GM21390 (cell line): ENCODE data around the gene AOC2.
"Not testable (repeated sequence)": the region's sequence is repeated elsewhere in the genome, so short reads cannot be mapped to it uniquely, and the experiment has no call there.

Experiments used
- ATAC-seq: cut with Tn5 transposase; IDR thresholded peaks from one replicate; pipeline ENCODE4 v1.9.1; 2021; ENCODE audit not compliant: unreplicated experiment

Gene AOC2

DNA sequence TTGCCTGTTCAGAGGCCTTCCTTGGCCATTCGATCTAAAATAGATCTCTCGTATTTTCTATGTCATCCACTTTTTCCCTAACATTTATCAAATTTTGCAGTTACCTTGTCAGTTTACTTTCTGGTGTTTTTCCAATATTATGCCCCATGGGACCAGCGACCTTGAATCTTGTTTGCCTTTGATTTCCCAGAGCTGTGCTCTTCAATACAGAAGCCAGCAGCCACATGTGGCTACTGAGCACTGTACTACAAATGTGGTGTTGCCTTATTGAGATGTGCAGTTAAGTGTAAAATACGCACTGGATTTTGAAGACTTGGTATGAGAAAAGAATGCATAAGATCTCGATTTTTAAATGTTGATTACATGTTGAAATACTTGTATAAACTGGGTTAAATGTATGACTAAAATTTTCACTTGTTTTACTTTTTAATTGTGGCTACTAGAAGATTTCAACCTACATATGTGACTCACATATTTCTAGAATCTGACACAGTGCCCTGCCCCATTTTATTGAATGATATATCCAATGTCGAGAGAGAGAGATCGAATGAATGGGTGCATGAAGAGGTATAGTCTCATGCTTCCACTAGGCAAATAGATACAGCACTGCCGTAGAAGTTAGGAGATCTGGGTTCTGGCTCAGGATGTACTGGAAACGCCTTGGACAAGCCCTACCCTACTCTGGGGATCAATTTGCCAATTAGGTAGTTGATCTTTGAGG, 12.0 kb upstream of the AOC2 start:
- no peak for ATAC-seq

DNA sequence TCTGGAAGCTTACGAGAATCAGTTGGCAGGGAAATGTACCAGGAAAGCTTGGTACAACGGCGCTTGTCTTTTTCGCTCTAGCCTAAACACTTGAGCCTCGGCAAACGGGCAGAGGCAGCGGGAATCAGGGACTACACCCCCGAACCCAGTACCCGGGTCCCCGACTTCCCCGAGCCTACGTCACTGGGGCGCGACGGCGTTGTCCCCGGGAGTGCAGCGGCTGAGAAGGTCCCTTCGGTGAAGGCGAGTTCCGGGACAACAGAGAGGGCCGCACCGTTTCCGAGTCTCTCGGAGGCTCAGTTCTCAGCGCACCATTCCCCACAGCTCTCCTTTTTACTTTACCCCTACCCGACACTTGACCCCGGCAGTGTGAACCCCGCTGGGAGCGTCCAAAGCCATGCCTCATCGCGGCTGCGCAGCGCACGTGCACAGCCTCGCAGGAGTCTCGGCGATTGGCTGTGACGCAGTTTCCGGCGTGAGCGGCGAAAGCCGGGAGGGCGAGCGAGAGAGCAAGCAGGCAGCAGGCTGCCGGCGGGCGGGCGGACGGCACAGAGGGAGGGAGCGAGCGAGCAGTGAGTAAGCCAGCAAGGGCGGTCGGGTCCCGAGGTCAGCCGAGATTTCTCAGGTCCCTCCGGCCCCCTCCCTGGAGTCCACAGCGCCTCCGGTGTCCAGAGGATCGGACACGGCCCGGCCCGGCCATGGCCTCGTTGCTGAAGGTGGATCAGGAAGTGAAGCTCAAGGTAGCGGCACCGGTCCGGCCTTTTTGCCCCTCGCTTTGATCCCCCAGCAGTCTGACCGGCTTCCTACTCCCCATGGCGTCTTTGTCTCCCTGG, 11.2 kb upstream of the AOC2 start, which contains the start of gene PSME3:
Gene PSME3, plus strand, starts transcription at position 464 of the 833 bp plus-strand sequence. Its CDS starts 235 bp downstream, at position 699.
- ATAC-seq, result peak; percentile 86

DNA sequence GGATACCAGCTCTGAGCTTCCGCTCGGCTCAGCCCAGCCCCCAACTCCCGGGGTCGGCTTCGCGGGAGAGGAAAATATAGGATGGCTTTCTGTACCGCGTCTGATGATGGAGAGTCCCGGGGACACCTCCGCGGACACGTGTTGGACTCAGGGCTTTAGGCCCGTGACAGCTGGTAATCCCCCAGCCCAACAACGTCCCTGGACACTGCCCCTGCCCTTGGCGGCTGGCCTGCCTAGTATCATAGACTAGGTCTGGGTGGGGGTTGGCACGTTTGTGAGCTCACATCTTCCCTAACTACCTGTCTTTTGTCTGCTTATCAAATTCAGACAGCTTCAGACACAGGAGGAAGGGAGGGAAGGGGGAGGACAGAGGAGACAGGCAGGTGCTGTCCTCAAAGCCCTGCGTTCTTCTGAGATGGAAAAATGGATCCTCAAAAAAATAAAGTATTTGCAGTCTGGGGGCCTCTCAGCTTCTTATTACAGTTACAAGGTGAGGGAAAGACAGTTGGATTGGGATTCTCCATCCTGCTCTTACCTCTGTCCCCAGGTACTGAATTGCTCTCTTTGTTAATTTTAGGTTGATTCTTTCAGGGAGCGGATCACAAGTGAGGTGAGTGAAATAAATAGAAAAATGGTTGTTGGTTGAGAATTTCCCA, 10.5 kb upstream of the AOC2 start:
- ATAC-seq, result peak; percentile 15

DNA sequence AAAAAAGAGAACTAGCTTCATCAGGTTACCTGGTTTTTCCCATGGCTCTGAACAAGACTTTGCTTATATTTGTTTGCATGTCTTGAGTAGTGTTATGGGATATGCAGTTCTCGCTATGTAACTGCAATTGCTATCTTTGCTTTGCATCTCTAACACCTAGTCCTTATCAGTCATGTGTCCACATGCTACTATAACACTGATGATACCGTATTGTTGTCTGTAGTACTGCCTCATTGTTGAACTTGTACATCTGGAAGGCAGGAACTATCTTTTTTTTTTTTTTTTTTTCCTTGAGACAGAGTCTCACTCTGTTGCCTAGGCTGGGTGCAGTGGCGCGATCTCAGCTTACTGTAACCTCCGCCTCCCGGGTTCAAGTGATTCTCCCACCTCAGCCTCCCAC, 8.6 kb upstream of the AOC2 start:
- ATAC-seq, result no peak

DNA sequence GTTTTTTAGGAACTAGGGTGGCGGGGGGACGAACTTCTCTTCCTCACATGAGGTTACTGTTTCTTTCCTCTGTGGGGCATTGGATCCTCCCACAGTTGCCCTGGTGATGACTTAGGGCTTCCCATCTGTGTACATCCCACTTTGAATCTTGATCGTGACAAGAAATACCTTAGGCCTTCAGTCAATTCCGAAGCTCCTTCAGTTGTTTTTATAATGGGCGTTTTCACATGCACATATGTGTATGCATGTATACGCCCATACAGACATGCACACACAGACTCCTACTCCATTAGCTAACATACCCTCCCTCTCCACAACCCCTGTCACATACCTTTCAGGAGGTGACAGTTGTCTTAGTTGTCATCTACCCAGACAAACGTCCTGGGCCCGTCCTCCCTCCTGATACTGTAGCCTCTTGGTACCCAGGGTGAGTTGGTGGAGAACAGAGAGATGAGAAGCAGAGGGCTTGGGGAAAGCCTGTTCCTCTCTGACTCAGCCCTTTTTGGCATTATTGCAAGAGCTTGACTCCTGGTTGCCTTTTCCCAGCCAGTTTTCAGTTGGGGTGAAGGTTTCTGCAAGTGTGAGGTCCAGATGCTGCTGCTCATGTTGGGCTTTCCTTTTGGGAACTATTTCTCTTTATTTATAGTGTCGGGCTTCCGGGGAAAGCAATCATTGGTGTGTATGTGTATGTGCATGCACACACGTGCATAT, 2.2 kb upstream of the AOC2 start:
- ATAC-seq, result no peak

DNA sequence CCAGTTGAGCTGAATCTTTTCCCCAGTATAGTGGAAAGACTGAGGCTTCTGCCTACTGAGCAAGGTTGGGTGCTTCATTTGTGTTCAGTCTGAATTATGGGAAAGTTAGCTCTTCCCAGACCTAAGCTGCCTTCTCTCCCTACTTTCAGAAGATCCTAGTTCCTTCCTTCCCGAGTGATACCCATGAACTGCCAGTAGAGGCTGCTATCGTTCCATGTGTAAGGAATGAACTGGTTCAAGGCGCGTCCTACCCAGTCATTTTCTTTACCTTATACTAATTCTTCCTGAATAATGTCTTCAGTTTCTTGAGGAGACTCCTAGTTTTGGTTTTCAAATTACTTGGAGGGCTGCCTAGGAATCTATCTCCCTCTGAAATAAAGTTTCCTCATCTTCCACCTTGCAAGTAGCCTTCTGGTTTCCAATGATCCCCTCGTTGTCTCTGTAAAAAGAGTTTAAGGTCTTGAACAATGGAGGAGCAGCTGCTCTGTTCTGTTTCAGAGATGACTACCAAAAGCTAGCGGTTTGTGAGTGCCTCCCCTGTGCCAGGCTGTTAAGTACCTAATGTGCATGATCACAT, 934 bp upstream of the AOC2 start:
- no peak for ATAC-seq

DNA sequence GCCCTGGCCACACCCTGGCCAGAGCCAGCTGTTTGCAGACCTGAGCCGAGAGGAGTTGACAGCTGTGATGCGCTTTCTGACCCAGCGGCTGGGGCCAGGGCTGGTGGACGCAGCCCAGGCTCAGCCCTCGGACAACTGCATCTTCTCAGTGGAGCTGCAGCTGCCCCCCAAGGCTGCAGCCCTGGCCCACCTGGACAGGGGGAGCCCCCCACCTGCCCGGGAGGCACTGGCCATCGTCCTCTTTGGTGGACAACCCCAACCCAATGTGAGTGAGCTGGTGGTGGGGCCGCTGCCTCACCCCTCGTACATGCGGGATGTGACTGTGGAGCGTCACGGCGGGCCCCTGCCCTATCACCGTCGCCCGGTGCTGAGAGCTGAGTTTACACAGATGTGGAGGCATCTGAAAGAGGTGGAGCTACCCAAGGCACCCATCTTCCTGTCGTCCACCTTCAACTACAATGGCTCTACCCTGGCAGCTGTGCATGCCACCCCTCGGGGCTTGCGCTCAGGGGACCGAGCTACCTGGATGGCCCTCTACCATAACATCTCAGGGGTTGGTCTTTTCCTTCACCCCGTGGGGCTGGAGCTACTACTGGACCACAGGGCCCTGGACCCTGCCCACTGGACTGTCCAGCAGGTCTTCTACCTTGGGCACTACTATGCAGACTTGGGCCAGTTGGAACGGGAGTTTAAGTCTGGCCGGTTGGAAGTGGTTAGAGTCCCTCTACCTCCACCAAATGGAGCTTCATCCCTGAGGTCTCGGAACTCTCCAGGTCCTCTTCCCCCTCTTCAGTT, 578 bp downstream of the AOC2 start:
- no peak for ATAC-seq

DNA sequence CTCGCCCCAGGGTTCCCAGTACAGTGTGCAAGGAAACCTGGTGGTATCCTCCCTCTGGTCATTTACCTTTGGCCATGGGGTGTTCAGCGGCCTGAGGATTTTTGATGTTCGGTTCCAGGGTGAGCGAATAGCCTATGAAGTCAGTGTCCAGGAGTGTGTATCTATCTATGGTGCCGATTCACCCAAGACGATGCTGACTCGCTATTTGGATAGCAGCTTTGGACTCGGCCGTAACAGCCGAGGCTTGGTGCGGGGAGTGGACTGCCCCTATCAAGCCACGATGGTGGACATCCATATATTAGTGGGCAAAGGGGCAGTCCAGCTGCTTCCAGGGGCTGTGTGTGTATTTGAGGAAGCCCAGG, 1.2 kb downstream of the AOC2 start:
- no peak for ATAC-seq

DNA sequence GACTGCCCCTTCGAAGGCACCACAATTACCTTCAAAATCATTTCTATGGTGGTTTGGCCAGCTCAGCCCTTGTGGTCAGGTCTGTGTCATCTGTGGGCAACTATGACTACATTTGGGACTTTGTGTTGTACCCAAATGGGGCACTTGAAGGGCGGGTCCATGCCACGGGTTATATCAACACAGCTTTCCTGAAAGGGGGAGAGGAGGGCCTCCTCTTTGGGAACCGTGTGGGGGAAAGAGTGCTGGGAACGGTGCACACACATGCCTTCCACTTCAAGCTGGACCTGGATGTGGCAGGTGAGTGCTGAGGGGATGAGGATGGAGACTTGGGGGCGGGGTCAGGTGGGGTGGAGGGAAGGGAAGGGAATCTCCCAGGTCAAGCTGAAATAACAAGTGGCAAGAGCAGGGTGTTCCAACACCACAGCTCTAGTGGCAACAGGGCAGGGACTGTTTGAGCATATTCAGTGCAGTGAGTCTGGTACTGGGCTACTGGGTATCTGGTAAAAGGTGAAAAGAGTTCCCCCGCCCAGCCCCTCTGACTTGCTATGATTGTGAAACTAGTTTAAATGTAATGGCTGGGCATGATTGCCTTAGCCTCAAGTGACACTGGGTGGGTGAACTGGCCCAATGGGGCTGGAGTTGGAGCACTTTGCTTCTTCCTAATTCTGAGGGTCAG, 1.7 kb downstream of the AOC2 start:
- no peak for ATAC-seq

DNA sequence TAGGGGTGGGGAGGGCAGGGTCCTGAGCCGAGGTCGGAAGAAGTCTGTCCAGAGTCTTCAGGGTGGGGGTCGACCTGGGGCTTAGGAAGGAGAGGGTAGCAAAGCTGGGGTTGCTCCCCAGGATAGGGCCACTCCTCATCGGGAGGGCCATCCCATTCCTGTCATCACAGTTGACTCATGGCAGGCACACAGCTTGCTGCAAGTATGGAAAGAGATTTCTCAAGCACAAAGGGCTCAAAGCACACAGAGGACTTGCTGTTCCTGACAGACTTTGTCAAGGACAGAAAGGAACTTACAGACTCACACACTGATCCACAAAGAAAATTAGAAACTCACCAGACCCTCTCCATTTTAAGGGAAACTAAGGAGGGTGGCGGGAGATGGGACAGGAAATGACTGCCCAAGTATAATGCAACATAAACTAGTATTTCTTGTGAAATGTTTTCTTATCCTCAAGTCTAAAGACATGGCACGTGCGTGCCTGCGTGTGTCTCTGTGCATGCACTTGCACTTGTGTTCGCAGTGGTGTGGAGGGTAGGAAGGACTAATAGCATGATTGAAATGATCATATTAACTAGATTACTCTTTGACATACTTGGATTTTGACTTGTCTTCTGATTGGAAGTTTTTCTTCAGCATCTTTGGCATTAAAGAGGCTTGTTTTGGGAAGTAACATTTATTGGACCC, 2.4 kb downstream of the AOC2 start:
- no peak for ATAC-seq

DNA sequence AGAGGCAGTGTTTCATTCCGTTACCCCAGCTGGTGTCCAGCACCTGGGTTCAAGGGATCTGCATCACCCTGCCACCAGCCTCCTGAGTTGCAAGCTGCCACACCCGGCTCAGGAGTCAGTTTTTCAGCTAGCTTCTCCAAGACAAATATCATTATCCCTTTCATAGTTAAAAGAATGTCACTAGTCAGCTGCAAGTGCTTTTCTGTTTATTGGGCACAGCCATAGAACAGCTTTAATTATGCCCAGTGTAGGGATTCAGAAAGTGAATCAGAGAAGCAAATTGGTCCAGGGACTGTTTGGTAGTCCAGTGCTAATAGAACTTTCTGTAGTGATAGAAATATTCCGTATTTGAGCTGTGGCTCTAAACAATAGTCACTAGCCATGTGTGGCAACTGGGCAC, 3.7 kb downstream of the AOC2 start:
- no peak for ATAC-seq

DNA sequence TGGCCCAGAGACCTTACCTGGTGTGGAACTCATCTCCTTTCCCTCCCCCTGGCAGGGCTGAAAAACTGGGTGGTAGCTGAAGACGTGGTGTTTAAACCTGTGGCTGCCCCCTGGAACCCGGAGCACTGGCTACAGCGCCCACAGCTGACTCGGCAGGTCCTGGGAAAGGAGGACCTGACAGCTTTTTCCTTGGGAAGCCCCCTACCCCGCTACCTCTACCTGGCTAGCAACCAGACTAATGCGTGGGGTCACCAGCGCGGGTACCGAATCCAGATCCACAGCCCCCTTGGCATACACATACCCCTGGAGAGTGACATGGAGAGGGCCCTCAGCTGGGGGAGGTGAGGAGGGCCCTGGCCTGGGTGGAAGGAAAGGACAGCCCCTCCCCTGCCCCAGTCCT, 4.7 kb downstream of the AOC2 start:
- no peak for ATAC-seq

DNA sequence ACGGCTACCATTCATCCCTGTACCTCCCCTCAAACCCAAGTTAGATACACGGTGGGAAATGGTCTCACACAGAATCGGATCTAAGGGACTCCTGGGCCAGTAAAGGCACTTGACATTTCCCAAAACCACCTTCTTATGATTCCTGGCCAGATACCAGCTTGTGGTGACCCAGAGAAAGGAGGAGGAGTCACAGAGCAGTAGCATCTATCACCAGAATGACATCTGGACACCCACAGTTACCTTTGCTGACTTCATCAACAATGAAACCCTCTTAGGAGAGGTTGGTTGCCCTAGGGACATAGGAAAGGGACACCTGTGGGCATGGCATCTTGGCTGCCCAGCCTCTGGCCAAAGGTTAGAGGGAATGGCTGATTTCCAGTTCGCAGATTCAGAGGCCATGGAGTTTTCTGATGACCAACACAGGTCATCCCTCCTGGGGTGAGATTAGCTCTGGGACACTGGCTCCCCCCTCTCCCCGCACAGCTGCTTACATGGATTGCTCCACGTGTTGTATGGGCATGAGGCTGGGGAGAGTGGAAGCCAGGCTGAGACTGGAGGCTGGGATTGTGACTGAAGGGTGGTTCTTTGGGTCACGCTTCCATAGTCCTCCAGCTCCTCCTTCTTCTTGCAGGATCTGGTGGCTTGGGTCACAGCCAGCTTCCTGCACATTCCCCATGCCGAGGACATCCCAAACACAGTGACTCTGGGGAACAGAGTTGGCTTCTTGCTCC, 5.2 kb downstream of the AOC2 start:
- ATAC-seq, result no peak

DNA sequence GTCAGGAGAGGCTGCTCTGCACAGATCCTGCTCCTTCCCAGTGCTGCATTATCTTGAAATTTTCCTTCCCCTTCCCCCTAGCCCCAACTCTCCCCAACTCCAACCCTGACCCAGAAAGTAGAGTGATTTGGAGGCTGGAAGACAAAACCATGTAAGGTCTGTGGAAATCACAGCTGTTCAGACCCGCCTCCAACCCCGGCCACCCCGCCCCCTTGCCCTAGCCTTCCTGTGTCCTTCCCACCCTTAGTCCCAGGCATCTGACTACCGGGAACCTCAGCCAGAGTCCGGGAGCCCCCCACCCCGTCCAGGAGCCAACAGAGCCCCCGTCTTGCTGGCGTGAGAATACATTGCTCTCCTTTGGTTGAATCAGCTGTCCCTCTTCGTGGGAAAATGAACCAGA, 6.6 kb downstream of the AOC2 start, which contains the start of gene AOC3:
Gene AOC3, plus strand, starts transcription at position 246 of the 400 bp plus-strand sequence. Its CDS starts 145 bp downstream, at position 391.
- ATAC-seq, result no peak

DNA sequence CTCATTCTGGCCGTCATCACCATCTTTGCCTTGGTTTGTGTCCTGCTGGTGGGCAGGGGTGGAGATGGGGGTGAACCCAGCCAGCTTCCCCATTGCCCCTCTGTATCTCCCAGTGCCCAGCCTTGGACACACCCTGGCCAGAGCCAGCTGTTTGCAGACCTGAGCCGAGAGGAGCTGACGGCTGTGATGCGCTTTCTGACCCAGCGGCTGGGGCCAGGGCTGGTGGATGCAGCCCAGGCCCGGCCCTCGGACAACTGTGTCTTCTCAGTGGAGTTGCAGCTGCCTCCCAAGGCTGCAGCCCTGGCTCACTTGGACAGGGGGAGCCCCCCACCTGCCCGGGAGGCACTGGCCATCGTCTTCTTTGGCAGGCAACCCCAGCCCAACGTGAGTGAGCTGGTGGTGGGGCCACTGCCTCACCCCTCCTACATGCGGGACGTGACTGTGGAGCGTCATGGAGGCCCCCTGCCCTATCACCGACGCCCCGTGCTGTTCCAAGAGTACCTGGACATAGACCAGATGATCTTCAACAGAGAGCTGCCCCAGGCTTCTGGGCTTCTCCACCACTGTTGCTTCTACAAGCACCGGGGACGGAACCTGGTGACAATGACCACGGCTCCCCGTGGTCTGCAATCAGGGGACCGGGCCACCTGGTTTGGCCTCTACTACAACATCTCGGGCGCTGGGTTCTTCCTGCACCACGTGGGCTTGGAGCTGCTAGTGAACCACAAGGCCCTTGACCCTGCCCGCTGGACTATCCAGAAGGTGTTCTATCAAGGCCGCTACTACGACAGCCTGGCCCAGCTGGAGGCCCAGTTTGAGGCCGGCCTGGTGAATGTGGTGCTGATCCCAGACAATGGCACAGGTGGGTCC, 7.2 kb downstream of the AOC2 start:
- not testable (repeated sequence) for ATAC-seq

DNA sequence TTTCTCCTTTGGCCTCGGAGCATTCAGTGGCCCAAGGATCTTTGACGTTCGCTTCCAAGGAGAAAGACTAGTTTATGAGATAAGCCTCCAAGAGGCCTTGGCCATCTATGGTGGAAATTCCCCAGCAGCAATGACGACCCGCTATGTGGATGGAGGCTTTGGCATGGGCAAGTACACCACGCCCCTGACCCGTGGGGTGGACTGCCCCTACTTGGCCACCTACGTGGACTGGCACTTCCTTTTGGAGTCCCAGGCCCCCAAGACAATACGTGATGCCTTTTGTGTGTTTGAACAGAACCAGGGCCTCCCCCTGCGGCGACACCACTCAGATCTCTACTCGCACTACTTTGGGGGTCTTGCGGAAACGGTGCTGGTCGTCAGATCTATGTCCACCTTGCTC, 8.0 kb downstream of the AOC2 start:
- no peak for ATAC-seq

DNA sequence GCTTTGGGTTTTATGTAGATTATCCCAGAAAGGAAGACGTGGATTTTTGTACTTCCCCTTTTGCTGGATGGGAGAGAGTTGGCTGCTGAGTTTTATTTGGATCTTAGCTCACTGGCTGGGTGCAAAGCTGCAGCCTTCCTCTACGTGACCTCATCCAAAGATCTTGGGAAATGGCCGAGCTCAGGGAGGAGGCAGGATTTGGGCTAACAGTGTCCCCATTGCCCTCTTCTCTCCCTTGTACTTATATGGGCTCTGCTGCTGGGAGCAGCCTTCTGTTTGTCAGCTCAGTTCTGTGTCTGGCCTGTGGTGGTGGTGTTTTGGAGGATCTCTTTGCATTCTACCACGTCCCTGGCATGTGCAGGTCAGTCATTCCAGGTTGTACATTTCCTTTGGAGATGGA, 8.6 kb downstream of the AOC2 start:
- ATAC-seq, result no peak
